ENCODE results near the gene SEPTIN1.

Gene SEPTIN1

GRCh38 chr16:30377050-30377811, 5.1 kb downstream of the SEPTIN1 start:
- DNase-seq (ENCODE audit: low read depth, low spot score), result no peak

- no peak for DNase-seq (ENCODE audit: low read depth, low spot score)
Observed at GRCh38 chr16:30376461-30376902, 5.9 kb downstream of the SEPTIN1 start.

- no peak for DNase-seq (ENCODE audit: low read depth, low spot score)
Observed at GRCh38 chr16:30375864-30376263, 6.5 kb downstream of the SEPTIN1 start.

GRCh38 chr16:30374538-30374937, 7.8 kb downstream of the SEPTIN1 start, which contains the start of gene MYL11:
Gene MYL11 (plus strand): TSS chr16:30374802. CDS start chr16:30374858, 56 bp downstream.
- no peak for DNase-seq (ENCODE audit: low read depth, low spot score)

- DNase-seq (ENCODE audit: low read depth, low spot score), result no peak
Observed at GRCh38 chr16:30372725-30373124, 9.6 kb downstream of the SEPTIN1 start.

GRCh38 chr16:30372038-30372712, 10.2 kb downstream of the SEPTIN1 start:
- no peak for DNase-seq (ENCODE audit: low read depth, low spot score)

- DNase-seq (ENCODE audit: low read depth, low spot score), result no peak
Observed at GRCh38 chr16:30371248-30371816, 11.0 kb downstream of the SEPTIN1 start.

GRCh38 chr16:30370456-30371247, 11.7 kb downstream of the SEPTIN1 start, which contains the start of gene TBC1D10B:
Gene TBC1D10B (minus strand): TSS chr16:30370494. CDS start chr16:30370183, 311 bp downstream.
- DNase-seq (ENCODE audit: low read depth, low spot score), result peak; percentile 100

- no peak for DNase-seq (ENCODE audit: low read depth, low spot score)
Observed at GRCh38 chr16:30369938-30370455, 12.4 kb downstream of the SEPTIN1 start.

GRCh38 chr16:30369091-30369937, 13.0 kb downstream of the SEPTIN1 start:
- no peak for DNase-seq (ENCODE audit: low read depth, low spot score)

GRCh38 chr16:30368792-30369090, 13.6 kb downstream of the SEPTIN1 start:
- no peak for DNase-seq (ENCODE audit: low read depth, low spot score)

- no peak for DNase-seq (ENCODE audit: low read depth, low spot score)
Observed at GRCh38 chr16:30368122-30368791, 14.1 kb downstream of the SEPTIN1 start.

- no peak for DNase-seq (ENCODE audit: low read depth, low spot score)
Observed at GRCh38 chr16:30367349-30368009, 14.9 kb downstream of the SEPTIN1 start.

GRCh38 chr16:30366511-30366910, 15.8 kb downstream of the SEPTIN1 start:
- DNase-seq (ENCODE audit: low read depth, low spot score), result no peak

- DNase-seq (ENCODE audit: low read depth, low spot score), result no peak
Observed at GRCh38 chr16:30365200-30365599, 17.2 kb downstream of the SEPTIN1 start.

- DNase-seq (ENCODE audit: low read depth, low spot score), result no peak
Observed at GRCh38 chr16:30361180-30361579, 21.2 kb downstream of the SEPTIN1 start.

- no peak for DNase-seq (ENCODE audit: low read depth, low spot score)
Observed at GRCh38 chr16:30359871-30360170, 22.5 kb downstream of the SEPTIN1 start.

- no peak for DNase-seq (ENCODE audit: low read depth, low spot score)
Observed at GRCh38 chr16:30358990-30359870, 23.1 kb downstream of the SEPTIN1 start.

- DNase-seq (ENCODE audit: low read depth, low spot score), result no peak
Observed at GRCh38 chr16:30358577-30358936, 23.8 kb downstream of the SEPTIN1 start.

All from brain pericyte (primary cell).